SJSA1 (cell line): ENCODE results near the gene CTBP1. TPM values are rescaled to one million over a fixed set of nuclear protein-coding genes. Genes with fewer than 3 reads are reported as not detected.

Experiments
- DNase-seq, 2 experiments: peaks; one replicate each; pipeline ENCODE4 v3.0.0-alpha.2; 2015 to 2020; ENCODE audit warnings: low spot score in 2 of 2, low read depth in 1 of 2
- H3K27ac ChIP-seq: fragments of 250-450 bp; sonication (Bioruptor Pico); 2 replicates; pipeline ENCODE4 v1.5.1; 2020; ENCODE audit warnings: mild to moderate bottlenecking, moderate library complexity
- H3K27me3 ChIP-seq: fragments of 250-450 bp; sonication (Bioruptor Pico); replicated peaks from 2 replicates; pipeline ENCODE4 v1.5.1; 2020; ENCODE audit warnings: mild to moderate bottlenecking, moderate library complexity
- H3K36me3 ChIP-seq: fragments of 250-450 bp; sonication (Bioruptor Pico); 2 replicates; pipeline ENCODE4 v1.5.1; 2020; ENCODE audit warnings: mild to moderate bottlenecking
- H3K4me1 ChIP-seq: fragments of 250-450 bp; sonication (Bioruptor Pico); replicated peaks from 2 replicates; pipeline ENCODE4 v1.6.1; 2021; ENCODE audit warnings: mild to moderate bottlenecking
- H3K4me3 ChIP-seq: fragments of 250-450 bp; sonication (Bioruptor Pico); 2 replicates; pipeline ENCODE4 v1.5.1; 2020; ENCODE audit warnings: mild to moderate bottlenecking
- H3K9me3 ChIP-seq: fragments of 250-450 bp; sonication (Bioruptor Pico); replicated peaks from 2 replicates; pipeline ENCODE4 v1.5.1; 2020; ENCODE audit warnings: mild to moderate bottlenecking
- total RNA-seq: library from RNA; depleted of rRNA; stranded (reverse); fragments of >200 nt; shearing (Covaris generic); gene quantifications from 2 replicates; pipeline ENCODE4 v1.2.3, GENCODE V29; 2014

Gene CTBP1
- total RNA-seq, 1 experiment from 2014 or later = 89.3 TPM

DNA sequence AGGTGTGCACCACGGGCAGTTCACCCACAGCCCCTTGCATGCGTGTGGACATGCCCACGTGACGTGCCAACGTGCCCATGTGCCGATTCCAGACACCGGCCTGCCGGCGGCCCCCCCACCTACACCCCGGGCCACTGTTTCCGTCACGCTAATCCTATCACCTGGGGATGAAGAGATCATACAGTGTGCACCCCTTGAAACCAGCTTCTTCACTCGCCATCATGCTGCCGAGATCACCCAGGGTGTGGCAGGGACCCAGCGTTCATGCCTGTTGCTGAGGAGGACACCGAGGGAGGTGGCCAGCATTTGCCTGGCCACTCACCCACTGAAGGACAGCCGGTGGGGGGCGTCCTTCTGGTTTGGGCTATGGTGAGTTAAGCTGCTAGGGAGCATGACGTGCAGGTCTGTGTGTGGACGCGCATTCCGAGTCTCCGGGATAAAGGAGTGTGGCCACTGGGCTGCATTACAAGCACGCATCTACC lies 14.1 kb downstream of the CTBP1 start:
- Histone ChIP-seq H3K36me3 (peaks cover 26% of the 10 kb centered on the region), H3K4me3 (no peak overlapping the region), H3K27me3 (no peaks in the 10 kb centered on the region), H3K4me1 (no peaks in the 10 kb centered on the region), H3K9me3 (no peaks in the 10 kb centered on the region), H3K27ac (no peak overlapping the region)
- no peak for DNase-seq

GRCh38 chr4:1234309-1234695 lies 14.6 kb downstream of the CTBP1 start:
- Histone ChIP-seq H3K27me3 (no peaks in the 10 kb centered on the region), H3K4me1 (no peaks in the 10 kb centered on the region), H3K36me3 (peaks cover 25% of the 10 kb centered on the region), H3K27ac (no peak overlapping the region), H3K9me3 (no peaks in the 10 kb centered on the region), H3K4me3 (no peak overlapping the region)
- no peak for DNase-seq

DNA sequence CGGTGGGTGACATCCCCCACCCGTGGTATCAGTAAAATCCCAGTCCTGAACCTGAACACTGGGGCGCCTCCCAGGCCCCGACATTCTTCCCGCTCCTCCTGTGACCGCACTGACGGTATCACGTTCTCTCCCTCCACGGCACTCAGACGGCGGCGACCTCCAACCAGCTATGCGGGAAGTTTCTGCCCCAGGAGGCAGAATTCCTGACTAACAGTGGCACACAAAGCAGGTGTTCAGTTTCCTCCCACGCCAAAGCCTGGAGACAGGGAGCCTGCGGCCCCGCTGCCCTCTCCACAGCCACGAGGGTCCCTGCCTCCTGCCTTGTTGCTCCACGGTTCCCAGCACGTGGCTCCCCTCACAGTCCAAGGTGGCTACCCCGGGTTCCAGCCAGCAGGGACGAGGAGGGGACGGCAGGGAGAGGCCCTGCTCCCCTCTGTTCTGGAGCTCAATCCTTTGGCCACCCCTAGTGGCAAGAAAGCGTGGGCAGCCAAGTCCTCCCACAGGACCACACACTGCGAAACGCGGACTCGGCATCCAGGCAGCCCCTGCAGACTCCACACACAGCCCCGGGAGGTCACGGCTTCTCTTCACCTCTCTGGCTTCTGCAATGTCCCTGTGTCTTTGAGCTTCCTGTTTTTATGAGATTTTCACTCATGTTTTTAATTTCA lies 15.2 kb downstream of the CTBP1 start:
- Histone ChIP-seq H3K4me1 (no peaks in the 10 kb centered on the region), H3K4me3 (no peak overlapping the region), H3K27me3 (no peaks in the 10 kb centered on the region), H3K36me3 (peaks cover 25% of the 10 kb centered on the region), H3K9me3 (no peaks in the 10 kb centered on the region), H3K27ac (no peak overlapping the region)
- DNase-seq = no peak

- no peaks in the 10 kb centered on the region for H3K9me3 ChIP-seq
- no peak overlapping the region for H3K27ac ChIP-seq
- no peaks in the 10 kb centered on the region for H3K27me3 ChIP-seq
- DNase-seq = no peak
- H3K36me3 ChIP-seq = peaks cover 25% of the 10 kb centered on the region
- H3K4me3 ChIP-seq = no peak overlapping the region
- H3K4me1 ChIP-seq = no peaks in the 10 kb centered on the region
These were observed 16.0 kb downstream of the CTBP1 start for GRCh38 chr4:1232661-1233621.

DNA sequence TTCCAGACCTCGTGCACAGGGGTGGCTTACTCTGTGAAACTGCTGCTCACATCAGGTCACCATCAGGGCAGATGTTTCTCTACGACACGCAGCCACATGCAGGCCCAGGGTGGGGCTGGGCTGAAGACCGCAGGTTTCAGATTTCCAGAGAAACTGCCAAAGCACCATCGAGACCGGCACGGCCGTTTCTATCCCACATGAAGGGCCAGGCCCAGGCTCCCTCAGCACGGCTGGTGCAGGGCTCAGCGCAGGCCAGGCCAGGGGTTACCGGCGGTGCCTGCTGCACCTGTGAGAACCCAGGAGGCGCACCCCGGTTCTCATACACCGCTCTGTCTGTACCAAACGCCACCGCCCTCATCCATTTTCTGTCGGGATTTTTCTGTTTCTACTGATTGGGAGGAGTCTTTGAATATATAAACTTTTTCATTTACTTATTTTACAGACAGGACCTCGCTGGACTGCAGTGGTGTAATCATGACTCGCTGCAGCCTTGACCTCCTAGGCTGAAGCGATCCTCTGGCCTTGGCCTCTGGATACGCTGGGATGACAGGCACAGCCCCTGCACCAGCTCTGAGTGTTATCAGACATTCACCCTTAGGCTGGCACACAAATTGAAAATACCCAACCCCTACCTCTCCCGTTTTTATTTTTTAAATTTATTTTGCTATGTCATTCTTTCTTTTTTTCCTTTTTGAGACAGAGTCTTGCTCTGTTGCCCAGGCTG lies 17.1 kb downstream of the CTBP1 start:
- Histone ChIP-seq H3K36me3 (peaks cover 25% of the 10 kb centered on the region), H3K4me1 (no peaks in the 10 kb centered on the region), H3K4me3 (no peak overlapping the region), H3K9me3 (no peaks in the 10 kb centered on the region), H3K27ac (no peak overlapping the region), H3K27me3 (no peaks in the 10 kb centered on the region)
- no peak for DNase-seq

DNA sequence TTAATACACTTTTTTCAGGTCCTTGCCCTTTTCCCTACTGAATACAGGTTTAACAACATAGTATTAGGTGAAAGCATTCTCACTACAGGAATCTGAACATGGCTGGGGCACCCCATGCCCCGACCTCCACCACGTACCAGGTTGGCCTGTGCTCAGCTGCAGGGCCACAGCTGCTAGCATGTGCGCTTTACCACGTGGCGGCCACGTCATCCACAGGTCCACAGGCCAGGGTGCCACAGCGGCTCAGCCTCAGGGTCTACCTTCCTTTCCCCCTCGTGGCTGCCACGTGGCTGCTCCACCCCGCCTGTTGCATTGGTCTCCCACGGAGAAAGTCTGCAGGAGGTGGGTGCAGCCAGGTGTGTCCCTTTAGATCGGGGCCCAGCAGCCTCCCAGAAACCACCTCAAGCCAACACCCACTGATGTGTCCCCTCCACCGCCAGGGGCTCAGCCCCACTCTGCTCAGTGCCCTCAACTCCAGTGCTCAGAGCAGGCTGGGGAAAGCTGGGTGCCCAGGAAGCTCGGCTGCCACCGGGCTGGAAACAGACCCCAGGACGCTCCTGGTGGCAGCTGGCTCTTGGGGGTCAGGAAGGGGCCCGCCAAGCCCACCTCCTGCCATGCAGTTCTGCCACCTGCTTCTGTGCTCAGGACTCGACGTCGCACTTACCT lies 17.8 kb downstream of the CTBP1 start:
- Histone ChIP-seq H3K27me3 (no peaks in the 10 kb centered on the region), H3K4me1 (no peaks in the 10 kb centered on the region), H3K36me3 (peaks cover 25% of the 10 kb centered on the region), H3K27ac (no peak overlapping the region), H3K4me3 (no peak overlapping the region), H3K9me3 (no peaks in the 10 kb centered on the region)
- DNase-seq = no peak

GRCh38 chr4:1230316-1230715 lies 18.6 kb downstream of the CTBP1 start:
- no peak for DNase-seq
- no peaks in the 10 kb centered on the region for H3K4me1 ChIP-seq
- no peaks in the 10 kb centered on the region for H3K9me3 ChIP-seq
- no peaks in the 10 kb centered on the region for H3K27me3 ChIP-seq
- H3K4me3 ChIP-seq = no peak overlapping the region
- peaks cover 22% of the 10 kb centered on the region for H3K36me3 ChIP-seq
- H3K27ac ChIP-seq = no peak overlapping the region

DNA sequence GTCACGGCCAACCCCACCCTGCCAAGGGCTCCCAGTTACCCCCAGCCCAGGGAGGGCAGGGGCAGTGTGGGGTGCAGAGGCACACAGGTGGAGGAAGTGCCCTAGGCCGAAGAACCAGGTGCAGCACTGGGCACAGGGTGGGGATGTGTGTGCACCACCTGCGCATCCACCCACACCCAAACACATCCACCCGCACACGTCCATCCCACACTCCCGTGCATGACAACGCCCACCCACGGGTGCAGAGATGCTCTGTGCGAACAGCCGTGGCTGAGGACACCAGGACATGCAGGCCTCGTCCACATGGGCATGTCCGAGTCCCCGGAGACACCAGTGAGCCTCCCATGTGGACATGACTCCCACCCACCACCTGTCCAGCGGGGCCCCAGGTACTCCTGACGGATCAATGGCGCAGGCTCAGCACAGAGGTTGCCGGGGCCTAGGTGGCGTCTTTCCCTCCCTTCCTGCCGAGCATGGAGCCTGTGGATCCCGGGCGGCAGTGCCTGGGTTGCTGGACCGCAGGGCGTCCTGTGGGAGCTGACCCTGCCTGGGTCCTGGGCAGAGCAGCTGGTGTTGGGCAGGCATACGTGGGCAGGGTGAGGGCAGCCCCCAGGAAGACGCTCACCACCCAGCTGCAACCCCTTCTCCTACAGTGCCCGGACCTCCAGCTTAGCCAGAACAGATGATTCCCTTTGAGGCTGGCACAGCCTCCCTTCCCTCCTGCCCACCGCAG lies 19.6 kb downstream of the CTBP1 start:
- Histone ChIP-seq H3K4me1 (no peaks in the 10 kb centered on the region), H3K27me3 (no peaks in the 10 kb centered on the region), H3K36me3 (peaks cover 26% of the 10 kb centered on the region), H3K4me3 (no peak overlapping the region), H3K9me3 (no peaks in the 10 kb centered on the region), H3K27ac (no peak overlapping the region)
- DNase-seq = no peak

DNA sequence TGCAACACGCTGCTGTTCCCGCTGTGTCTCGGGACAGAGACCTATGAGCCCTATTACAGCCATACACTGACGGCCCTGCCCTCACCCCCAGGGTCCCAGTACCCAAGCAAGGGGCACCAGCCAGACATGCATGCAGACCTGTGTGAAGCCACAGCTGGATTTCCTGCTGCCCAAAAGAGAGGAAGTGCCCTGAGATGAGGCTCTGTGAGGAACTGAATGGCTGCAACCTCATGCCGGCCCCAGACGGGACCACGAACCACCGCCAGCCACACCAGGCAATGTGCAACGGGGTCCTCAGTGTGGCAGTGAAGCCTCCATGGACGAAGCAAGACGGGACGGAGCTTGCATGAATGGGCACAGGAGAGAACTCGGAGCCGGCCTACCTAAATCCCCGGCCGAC lies 21.1 kb downstream of the CTBP1 start:
- Histone ChIP-seq H3K27ac (no peak overlapping the region), H3K27me3 (no peaks in the 10 kb centered on the region), H3K4me3 (no peak overlapping the region), H3K9me3 (no peaks in the 10 kb centered on the region), H3K4me1 (no peaks in the 10 kb centered on the region), H3K36me3 (peaks cover 23% of the 10 kb centered on the region)
- no peak for DNase-seq

DNA sequence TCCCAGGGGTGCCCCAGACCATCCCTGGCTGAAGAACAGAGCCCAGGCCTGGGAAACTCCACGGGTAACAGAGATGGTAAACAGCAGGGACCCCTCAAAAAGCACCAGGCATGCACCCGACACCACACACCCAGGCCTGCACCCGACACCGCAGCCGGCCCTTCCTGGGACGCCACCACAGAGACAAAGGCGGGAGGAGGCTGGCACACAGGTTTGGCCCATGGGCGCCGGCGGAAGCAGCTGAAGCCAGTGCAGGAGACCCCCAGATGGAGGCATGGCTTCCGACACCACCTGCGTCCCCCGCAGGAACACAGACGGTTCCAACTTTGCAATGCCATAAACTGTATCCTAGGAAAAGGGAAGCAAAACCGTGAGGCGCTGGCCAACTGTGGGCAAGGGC lies 22.3 kb downstream of the CTBP1 start:
- Histone ChIP-seq H3K4me3 (no peak overlapping the region), H3K27me3 (no peaks in the 10 kb centered on the region), H3K4me1 (no peaks in the 10 kb centered on the region), H3K9me3 (no peaks in the 10 kb centered on the region), H3K36me3 (peaks cover 23% of the 10 kb centered on the region), H3K27ac (no peak overlapping the region)
- no peak for DNase-seq

DNA sequence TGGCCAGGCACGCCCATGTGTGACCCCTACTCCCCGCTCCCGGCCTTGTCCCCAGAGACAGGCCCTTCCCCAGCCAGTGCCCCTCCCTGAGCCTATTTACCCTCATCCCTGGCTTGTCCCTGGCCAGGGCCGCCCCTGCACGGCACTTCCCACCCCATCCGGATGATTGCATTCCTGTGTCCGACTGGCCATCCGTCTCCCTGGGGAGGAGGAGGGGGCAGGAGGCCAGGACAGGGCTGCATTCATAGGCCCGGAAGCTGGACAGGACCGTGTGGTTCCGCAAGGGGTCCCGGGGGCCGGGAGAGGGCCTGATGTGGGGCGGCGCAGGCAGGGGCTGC lies 22.8 kb downstream of the CTBP1 start:
- Histone ChIP-seq H3K36me3 (peaks cover 23% of the 10 kb centered on the region), H3K27me3 (no peaks in the 10 kb centered on the region), H3K9me3 (no peaks in the 10 kb centered on the region), H3K4me3 (no peak overlapping the region), H3K4me1 (no peaks in the 10 kb centered on the region), H3K27ac (no peak overlapping the region)
- no peak for DNase-seq

- H3K4me1 ChIP-seq = no peaks in the 10 kb centered on the region
- H3K4me3 ChIP-seq = no peak overlapping the region
- H3K27ac ChIP-seq = no peak overlapping the region
- no peak for DNase-seq
- H3K9me3 ChIP-seq = no peaks in the 10 kb centered on the region
- H3K36me3 ChIP-seq = peaks cover 23% of the 10 kb centered on the region
- no peaks in the 10 kb centered on the region for H3K27me3 ChIP-seq
These were observed 23.4 kb downstream of the CTBP1 start for GRCh38 chr4:1225272-1226143.
